Measurements from ENCODE around the gene PSMD1.
"Not testable (repeated sequence)": the region's sequence is repeated elsewhere in the genome, so short reads cannot be mapped to it uniquely, and the experiment has no call there.

Gene PSMD1

GRCh38 chr2:231117148-231117547 is 60.5 kb downstream of the PSMD1 start:
- no peak for DNase-seq (ENCODE audit: low read depth in 2 of 2)

GRCh38 chr2:231117922-231118613 is 61.4 kb downstream of the PSMD1 start:
- DNase-seq (ENCODE audit: low read depth in 2 of 2) = no peak

GRCh38 chr2:231118614-231118942 is 61.9 kb downstream of the PSMD1 start:
- no peak for DNase-seq (ENCODE audit: low read depth in 2 of 2)

- no peak for DNase-seq (ENCODE audit: low read depth in 2 of 2)
Measured at GRCh38 chr2:231123362-231123898, 66.8 kb downstream of the PSMD1 start.

GRCh38 chr2:231124838-231125568 is 68.3 kb downstream of the PSMD1 start, which contains the start of gene HTR2B:
Gene HTR2B, minus strand, starts transcription at chr2:231125042. Its CDS starts 1,278 bp downstream, at chr2:231123764.
- DNase-seq (ENCODE audit: low read depth in 2 of 2) = no peak

- no peak for DNase-seq (ENCODE audit: low read depth in 2 of 2)
Measured at GRCh38 chr2:231126123-231126522, 69.5 kb downstream of the PSMD1 start.

GRCh38 chr2:231127480-231127879 is 70.8 kb downstream of the PSMD1 start:
- DNase-seq (ENCODE audit: low read depth in 2 of 2) = no peak

- DNase-seq (ENCODE audit: low read depth in 2 of 2) = no peak
Measured at GRCh38 chr2:231127936-231128335, 71.3 kb downstream of the PSMD1 start.

- no peak for DNase-seq (ENCODE audit: low read depth in 2 of 2)
Measured at GRCh38 chr2:231128541-231128940, 71.9 kb downstream of the PSMD1 start.

GRCh38 chr2:231129216-231129615 is 72.5 kb downstream of the PSMD1 start:
- DNase-seq (ENCODE audit: low read depth in 2 of 2) = no peak

GRCh38 chr2:231130336-231131056 is 73.8 kb downstream of the PSMD1 start:
- DNase-seq (ENCODE audit: low read depth in 2 of 2) = no peak

GRCh38 chr2:231132129-231132528 is 75.5 kb downstream of the PSMD1 start:
- DNase-seq (ENCODE audit: low read depth in 2 of 2) = no peak

- no peak for DNase-seq (ENCODE audit: low read depth in 2 of 2)
Measured at GRCh38 chr2:231133365-231134099, 76.9 kb downstream of the PSMD1 start.

GRCh38 chr2:231134910-231135655 is 78.4 kb downstream of the PSMD1 start:
- no peak for DNase-seq (ENCODE audit: low read depth in 2 of 2)

- DNase-seq (ENCODE audit: low read depth in 2 of 2) = no peak
Measured at GRCh38 chr2:231138699-231139098, 82.0 kb downstream of the PSMD1 start.

- no peak for DNase-seq (ENCODE audit: low read depth in 2 of 2)
Measured at GRCh38 chr2:231139796-231140195, 83.1 kb downstream of the PSMD1 start.

GRCh38 chr2:231140808-231141207 is 84.1 kb downstream of the PSMD1 start:
- not testable (repeated sequence) for DNase-seq (ENCODE audit: low read depth in 2 of 2)

GRCh38 chr2:231144896-231145295 is 88.2 kb downstream of the PSMD1 start:
- no peak for DNase-seq (ENCODE audit: low read depth in 2 of 2)

GRCh38 chr2:231146665-231147064 is 90.0 kb downstream of the PSMD1 start:
- no peak for DNase-seq (ENCODE audit: low read depth in 2 of 2)

GRCh38 chr2:231152800-231153557 is 96.3 kb downstream of the PSMD1 start:
- no peak for DNase-seq (ENCODE audit: low read depth in 2 of 2)

Measured in stimulated activated CD4-positive, alpha-beta T cell treated with anti-CD3 and anti-CD28 coated beads, Interleukin-12 subunit alpha, Interleukin-12 subunit beta, amount 100 ng/mL, for 24 hours (primary cell).